Spleen (tissue), 11 donors: ENCODE measurements around the gene GALNT15. TPM values are rescaled to one million over a fixed set of nuclear protein-coding genes. Genes with fewer than 3 reads are reported as not detected.

Experiments used
- DNase-seq: peaks from one replicate; pipeline ENCODE4 v3.0.0-alpha.2; 2020
- H3K27ac ChIP-seq, 8 donors: fragments of 200-600 bp; sonication (generic) in 7 of 8; 1 replicate in 4 of 8; 2 replicates in 4 of 8; pipeline versions ENCODE4 v1.5.0 to v1.8.0; 2016 to 2021; ENCODE audit warnings: inconsistent platforms in 4 of 8, mild to moderate bottlenecking in 4 of 8, moderate library complexity in 1 of 8
- H3K27me3 ChIP-seq, 7 donors: fragments of 200-600 bp; sonication (generic) in 6 of 7; replicated peaks in 1 of 7; 1 replicate in 4 of 7; 2 replicates in 3 of 7; pipeline versions ENCODE4 v1.5.0 to v1.8.0; 2016 to 2021; ENCODE audit warnings: inconsistent platforms in 3 of 7, mild to moderate bottlenecking in 1 of 7
- H3K36me3 ChIP-seq, 6 donors: fragments of 200-600 bp; sonication (generic) in 5 of 6; 1 replicate in 4 of 6; 2 replicates in 2 of 6; pipeline versions ENCODE4 v1.5.0 to v1.8.0; 2016 to 2021; ENCODE audit warnings: inconsistent platforms in 2 of 6
- H3K4me1 ChIP-seq, 6 donors: fragments of 200-600 bp; sonication (generic) in 5 of 6; 1 replicate in 3 of 6; 2 replicates in 3 of 6; pipeline versions ENCODE4 v1.5.0 to v1.8.0; 2016 to 2021; ENCODE audit warnings: inconsistent platforms in 3 of 6
- H3K4me3 ChIP-seq, 8 donors: fragments of 200-600 bp; sonication (generic) in 7 of 8; 1 replicate in 4 of 8; 2 replicates in 4 of 8; pipeline versions ENCODE4 v1.5.0 to v1.8.0; 2016 to 2021; ENCODE audit warnings: inconsistent platforms in 4 of 8, mild to moderate bottlenecking in 4 of 8, moderate library complexity in 2 of 8
- H3K9me3 ChIP-seq, 8 donors: fragments of 200-600 bp; sonication (generic) in 7 of 8; 1 replicate in 4 of 8; 2 replicates in 4 of 8; pipeline versions ENCODE4 v1.5.0 to v1.8.0; 2016 to 2021; ENCODE audit warnings: inconsistent platforms in 4 of 8
- POLR2A ChIP-seq, 3 donors: fragments of 450-650 bp; IDR thresholded peaks; one replicate each; pipeline ENCODE4 v1.5.1; 2017; ENCODE audit warnings: antibody characterized with exemption in 3 of 3, mild to moderate bottlenecking in 1 of 3
- POLR2AphosphoS5 ChIP-seq, 3 donors: sonication (generic); formaldehyde crosslinking; IDR thresholded peaks; one replicate each; pipeline ENCODE4 v1.5.1; 2017; ENCODE audit warnings: antibody characterized with exemption in 3 of 3
- WGBS, 5 donors: extraction: QIAGEN DNeasy Blood & Tissue Kit in 3 of 5; methylation state at CpG; one replicate each; pipeline versions ENCODE4 v1.1.5 to v1.1.7; 2013 to 2018; 5-methylcytosine and 5-hydroxymethylcytosine counted together
- intact Hi-C: fragments of 100-400 bp; cut with DNase I; formaldehyde crosslinking; loops from one replicate; pipeline ENCODE4 v1.15.0; 2023; ENCODE audit warnings: low total_unique reads
- polyA plus RNA-seq, 3 donors: library from polyadenylated mRNA; stranded (reverse); fragments of 200-250 nt; gene quantifications; one replicate each; pipeline ENCODE4 v1.2.1, GENCODE V29; 2013
- total RNA-seq, 7 donors: library from RNA; depleted of rRNA in 3 of 7; stranded (reverse); fragments of >200 nt in 3 of 7; fragmentation: NEBNext Ultra II Directional in 4 of 7; extraction: Animal tissue kit (Norgen Biotek cat#: 25700) in 4 of 7; gene quantifications; one replicate each; pipeline versions ENCODE4 v1.1.0 to v1.2.1, GENCODE V29; 2016 to 2021
- TF ChIP-seq, protein P1 (sequence below), 11 experiments: fragments of 200-600 bp in 7 of 11; fragments of 450-650 bp in 4 of 11; sonication (generic) in 4 of 11; IDR thresholded peaks in 8 of 11; conservative IDR thresholded peaks in 3 of 11; 1 replicate in 7 of 11; 2 replicates in 4 of 11; pipeline versions ENCODE4 v1.4.0 to v1.8.0; 2016 to 2021; ENCODE audit warnings: antibody characterized with exemption in 11 of 11, inconsistent platforms in 4 of 11, mild to moderate bottlenecking in 1 of 11
- donor health status: healthy with polysubstance abuse.
- donor health status: DM: no; HTN: no; CAD: no; lungs with moderate emphysema.
- donor health status: DM: no; HTN: no; CAD: no.
- donor health status: Bipolar disorder and iron deficiency.
- donor health status: healthy.
- donor health status: DM: no; HTN: no; CAD: no.
- donor health status: DM: yes; HTN: yes; CAD: no.

GALNT15 gene
- total and polyA plus RNA-seq, 10 donors = 2.5 to 147 (median 42.1) TPM

DNA sequence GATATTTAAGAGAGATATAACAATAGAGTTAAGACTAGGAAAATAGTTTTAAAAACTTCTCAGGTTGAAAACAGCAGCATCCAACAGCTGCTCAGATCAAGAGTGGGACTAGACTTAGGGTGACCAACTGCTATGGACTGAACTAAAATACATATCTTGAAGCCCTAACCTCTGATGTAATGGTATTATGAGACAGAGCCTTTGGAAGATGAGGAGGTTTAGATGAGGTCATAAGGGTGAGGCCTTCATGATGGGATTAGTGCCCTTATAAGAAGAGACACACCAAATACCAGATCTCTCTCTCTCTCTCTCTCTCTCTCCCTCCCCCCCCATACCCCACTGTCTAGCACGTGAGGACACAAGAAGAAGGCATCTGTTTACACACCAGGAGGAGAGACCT, 37.4 kb upstream of the GALNT15 start:
- H3K27ac ChIP-seq = no peak overlapping the region
- intact Hi-C loops = no loop called here

DNA sequence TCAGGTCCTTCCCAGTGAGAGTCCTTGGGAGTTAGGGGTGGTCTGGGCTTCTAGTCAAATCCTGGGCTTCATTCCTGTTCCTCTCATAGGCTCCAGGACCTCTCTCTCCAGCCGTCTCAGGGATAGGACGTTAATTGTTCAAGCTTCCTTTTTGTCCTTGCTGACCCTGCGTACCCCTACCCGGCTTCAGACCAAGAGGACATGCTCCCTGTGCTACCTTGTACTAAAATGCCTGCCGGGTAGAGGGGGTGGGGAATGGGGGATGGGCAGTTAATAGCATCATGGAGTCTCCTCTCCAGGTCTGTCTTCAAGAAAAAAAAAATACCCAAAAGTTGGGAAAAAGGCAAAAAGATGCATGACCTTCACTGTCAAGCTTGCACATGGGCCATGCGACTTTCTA, 36.5 kb upstream of the GALNT15 start:
- TF ChIP-seq POLR2AphosphoS5 (IDR thresholded peaks at IDR 0.05) (no peak), POLR2A (IDR thresholded peaks at IDR 0.05) (no peak)
- peaks cover 0 to 11% (median 2%) of the 10 kb centered on the region in 8 donors for H3K9me3 ChIP-seq
- WGBS, 5 donors = 93 to 98% (median 96%) methylated on average over 6 of the region's 6 CpGs
- intact Hi-C loops = no loop called here
- DNase-seq = no peak
- H3K4me3 ChIP-seq = no peak overlapping the region
- H3K27me3 ChIP-seq = no peaks in the 10 kb centered on the region
- no peaks in the 10 kb centered on the region for H3K36me3 ChIP-seq
- H3K27ac ChIP-seq = no peak overlapping the region
- H3K4me1 ChIP-seq = no peaks in the 10 kb centered on the region

More for the DNA sequence above, 37.4 kb upstream of the GALNT15 start:
- WGBS, 5 donors = 64 to 100% (median 93%) methylated on average over 1 of the region's 1 CpG
- Histone ChIP-seq H3K4me3 (no peak overlapping the region), H3K36me3 (no peaks in the 10 kb centered on the region), H3K27me3 (no peaks in the 10 kb centered on the region), H3K9me3 (peaks cover 0 to 11% (median 0%) of the 10 kb centered on the region in 8 donors), H3K4me1 (no peaks in the 10 kb centered on the region)
- TF ChIP-seq POLR2AphosphoS5 (IDR thresholded peaks at IDR 0.05) = no peak
- TF ChIP-seq, protein P1, sequence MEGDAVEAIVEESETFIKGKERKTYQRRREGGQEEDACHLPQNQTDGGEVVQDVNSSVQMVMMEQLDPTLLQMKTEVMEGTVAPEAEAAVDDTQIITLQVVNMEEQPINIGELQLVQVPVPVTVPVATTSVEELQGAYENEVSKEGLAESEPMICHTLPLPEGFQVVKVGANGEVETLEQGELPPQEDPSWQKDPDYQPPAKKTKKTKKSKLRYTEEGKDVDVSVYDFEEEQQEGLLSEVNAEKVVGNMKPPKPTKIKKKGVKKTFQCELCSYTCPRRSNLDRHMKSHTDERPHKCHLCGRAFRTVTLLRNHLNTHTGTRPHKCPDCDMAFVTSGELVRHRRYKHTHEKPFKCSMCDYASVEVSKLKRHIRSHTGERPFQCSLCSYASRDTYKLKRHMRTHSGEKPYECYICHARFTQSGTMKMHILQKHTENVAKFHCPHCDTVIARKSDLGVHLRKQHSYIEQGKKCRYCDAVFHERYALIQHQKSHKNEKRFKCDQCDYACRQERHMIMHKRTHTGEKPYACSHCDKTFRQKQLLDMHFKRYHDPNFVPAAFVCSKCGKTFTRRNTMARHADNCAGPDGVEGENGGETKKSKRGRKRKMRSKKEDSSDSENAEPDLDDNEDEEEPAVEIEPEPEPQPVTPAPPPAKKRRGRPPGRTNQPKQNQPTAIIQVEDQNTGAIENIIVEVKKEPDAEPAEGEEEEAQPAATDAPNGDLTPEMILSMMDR (IDR thresholded peaks at IDR 0.05 in 8 of 11, conservative IDR thresholded peaks at IDR 0.05 in 3 of 11) = no peak
- TF ChIP-seq POLR2A (IDR thresholded peaks at IDR 0.05) = no peak
- DNase-seq = no peak

DNA sequence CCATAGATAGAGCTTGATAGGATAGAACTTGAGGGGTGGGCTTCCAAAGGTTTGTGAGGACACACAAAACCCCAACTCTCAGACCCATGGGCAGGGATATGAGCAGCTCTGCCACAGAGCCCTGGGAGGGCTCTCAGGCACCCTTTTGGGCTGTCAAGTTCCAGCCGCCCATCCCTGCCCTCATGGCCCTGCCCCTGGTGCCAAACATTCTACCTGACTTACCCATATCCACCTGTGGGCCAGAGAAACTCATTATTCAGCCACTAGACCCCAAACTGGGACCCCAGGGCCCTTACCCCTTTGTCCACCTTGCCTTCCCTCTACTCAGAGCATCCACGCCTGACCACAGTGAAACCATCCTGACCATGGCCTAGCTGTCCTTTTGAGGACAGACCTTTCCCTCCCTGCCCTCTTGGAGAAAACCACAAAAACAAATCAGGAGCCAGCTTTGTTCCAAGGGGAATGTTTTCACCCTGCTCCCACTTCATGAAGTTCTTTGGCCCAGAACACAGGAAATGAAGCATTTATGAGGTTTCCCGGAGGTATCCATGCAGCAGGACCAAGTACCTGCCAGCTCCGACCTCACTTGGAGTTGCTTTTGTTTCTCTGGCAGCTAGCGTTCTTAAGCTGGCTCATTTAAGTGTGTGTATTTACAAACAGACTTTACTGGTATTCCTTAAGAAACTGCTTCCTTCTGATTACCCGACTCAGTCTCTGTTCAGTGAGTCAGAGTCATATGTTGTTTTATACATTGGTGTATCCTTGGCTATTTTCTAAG, 34.2 kb upstream of the GALNT15 start:
- peaks cover 0 to 28% (median 17%) of the 10 kb centered on the region in 8 donors for H3K9me3 ChIP-seq
- no peak overlapping the region for H3K4me3 ChIP-seq
- no peaks in the 10 kb centered on the region for H3K4me1 ChIP-seq
- H3K27ac ChIP-seq = no peak overlapping the region
- no peaks in the 10 kb centered on the region for H3K36me3 ChIP-seq
- TF ChIP-seq POLR2AphosphoS5 (IDR thresholded peaks at IDR 0.05) = no peak
- no peak for TF ChIP-seq POLR2A (IDR thresholded peaks at IDR 0.05)
- TF ChIP-seq, protein P1 (IDR thresholded peaks at IDR 0.05 in 8 of 11, conservative IDR thresholded peaks at IDR 0.05 in 3 of 11) = no peak
- 77 to 85% (median 78%) methylated on average over 6 of the region's 6 CpGs for WGBS, 5 donors
- no peak for DNase-seq
- intact Hi-C loops = no loop called here
- H3K27me3 ChIP-seq = no peaks in the 10 kb centered on the region

DNA sequence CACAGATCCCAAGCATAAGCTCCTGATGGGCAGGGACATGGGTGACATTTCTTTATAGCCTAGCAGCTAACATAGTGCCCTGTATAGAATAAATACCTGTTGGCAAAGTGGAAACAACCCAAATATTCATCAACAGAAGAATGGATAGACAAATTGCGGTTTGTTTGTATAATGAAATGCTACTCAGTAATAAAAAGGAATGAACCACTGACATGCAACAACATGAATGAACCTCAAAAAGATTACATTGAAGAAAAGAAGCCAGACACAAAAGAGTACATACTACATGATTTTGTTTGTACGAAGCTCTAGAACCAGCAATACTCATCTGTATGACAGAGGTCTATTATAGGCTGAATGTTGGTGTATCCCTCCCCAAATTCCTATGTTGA, 33.6 kb upstream of the GALNT15 start:
- WGBS, 5 donors = 88 to 99% (median 97%) methylated on average over 2 of the region's 2 CpGs
- DNase-seq = no peak
- Histone ChIP-seq H3K4me1 (no peaks in the 10 kb centered on the region), H3K9me3 (peaks cover 0 to 28% (median 17%) of the 10 kb centered on the region in 8 donors), H3K27ac (no peak overlapping the region), H3K36me3 (no peaks in the 10 kb centered on the region), H3K27me3 (no peaks in the 10 kb centered on the region), H3K4me3 (no peak overlapping the region)
- intact Hi-C loops = no loop called here
- TF ChIP-seq, protein P1 (IDR thresholded peaks at IDR 0.05 in 8 of 11, conservative IDR thresholded peaks at IDR 0.05 in 3 of 11) = no peak
- no peak for TF ChIP-seq POLR2AphosphoS5 (IDR thresholded peaks at IDR 0.05)
- TF ChIP-seq POLR2A (IDR thresholded peaks at IDR 0.05) = no peak
